Effector CD8-positive, alpha-beta T cell (primary cell): ENCODE measurements around the gene EGFR.

ENCODE experiments used
- DNase-seq: peaks from one replicate; lab custom pipeline; 2025; lab: John Stamatoyannopoulos, UW

EGFR gene

GRCh38 chr7:55127622-55128081, 108.8 kb downstream of the EGFR start:
- DNase-seq, result no peak

GRCh38 chr7:55128693-55129394, 110.0 kb downstream of the EGFR start:
- DNase-seq, result no peak

GRCh38 chr7:55129541-55130394, 111.0 kb downstream of the EGFR start:
- DNase-seq, result no peak

GRCh38 chr7:55130395-55131141, 111.8 kb downstream of the EGFR start:
- DNase-seq, result no peak

GRCh38 chr7:55131142-55131929, 112.5 kb downstream of the EGFR start:
- no peak for DNase-seq

- DNase-seq, result no peak
These were observed 113.7 kb downstream of the EGFR start for GRCh38 chr7:55132550-55132889.

- no peak for DNase-seq
These were observed 114.2 kb downstream of the EGFR start for GRCh38 chr7:55132890-55133551.

GRCh38 chr7:55133630-55134358, 115.0 kb downstream of the EGFR start:
- no peak for DNase-seq

GRCh38 chr7:55134359-55134725, 115.5 kb downstream of the EGFR start:
- DNase-seq, result no peak

- DNase-seq, result no peak
These were observed 116.0 kb downstream of the EGFR start for GRCh38 chr7:55134786-55135185.

GRCh38 chr7:55135462-55135861, 116.6 kb downstream of the EGFR start:
- DNase-seq, result no peak

- no peak for DNase-seq
These were observed 119.8 kb downstream of the EGFR start for GRCh38 chr7:55138663-55139062.

GRCh38 chr7:55140221-55140940, 121.6 kb downstream of the EGFR start:
- no peak for DNase-seq

GRCh38 chr7:55140941-55141278, 122.1 kb downstream of the EGFR start:
- no peak for DNase-seq

GRCh38 chr7:55142919-55143600, 124.2 kb downstream of the EGFR start:
- DNase-seq, result no peak

- DNase-seq, result no peak
These were observed 125.8 kb downstream of the EGFR start for GRCh38 chr7:55144333-55145317.

- no peak for DNase-seq
These were observed 126.8 kb downstream of the EGFR start for GRCh38 chr7:55145606-55146005.

- DNase-seq, result no peak
These were observed 128.3 kb downstream of the EGFR start for GRCh38 chr7:55147101-55147500.
